Ishikawa (cell line): ENCODE data around the gene KCNQ1.
A peak's percentile ranks its signal among the peaks of the same experiment; 100 is the strongest.

Experiments used
- CEBPB ChIP-seq: IDR thresholded peaks from 2 replicates; pipeline ENCODE4 v1.6.1; 2012
- CREB1 ChIP-seq: IDR thresholded peaks from 2 replicates; pipeline ENCODE4 v1.6.1; 2012; ENCODE audit warnings: low read depth
- EGR1 ChIP-seq: IDR thresholded peaks from 2 replicates; pipeline ENCODE4 v1.6.1; 2012
- EP300 ChIP-seq: IDR thresholded peaks from 2 replicates; pipeline ENCODE4 v1.6.1; 2012; ENCODE audit warnings: borderline replicate concordance
- FOXM1 ChIP-seq: IDR thresholded peaks from 2 replicates; pipeline ENCODE4 v1.6.1; 2012; ENCODE audit warnings: low read depth, borderline replicate concordance
- MAX ChIP-seq: IDR thresholded peaks from 2 replicates; pipeline ENCODE4 v1.6.1; 2012
- NFIC ChIP-seq: IDR thresholded peaks from 2 replicates; pipeline ENCODE4 v1.6.1; 2012
- RAD21 ChIP-seq: IDR thresholded peaks from 2 replicates; pipeline ENCODE4 v1.6.1; 2012; ENCODE audit warnings: low read depth
- REST ChIP-seq: IDR thresholded peaks from 2 replicates; pipeline ENCODE4 v1.6.1; 2012; ENCODE audit warnings: low read depth, mild to moderate bottlenecking
- TAF1 ChIP-seq: IDR thresholded peaks from 2 replicates; pipeline ENCODE4 v1.6.1; 2012; ENCODE audit warnings: low read depth, mild to moderate bottlenecking
- TCF12 ChIP-seq: IDR thresholded peaks from 2 replicates; pipeline ENCODE4 v1.6.1; 2012; ENCODE audit warnings: low read depth
- TEAD4 ChIP-seq: IDR thresholded peaks from 2 replicates; pipeline ENCODE4 v1.6.1; 2012
- USF1 ChIP-seq: IDR thresholded peaks from 2 replicates; pipeline ENCODE4 v1.6.1; 2012
- YY1 ChIP-seq: IDR thresholded peaks from 2 replicates; pipeline ENCODE4 v1.6.1; 2012; ENCODE audit warnings: low read depth
- ZBTB7A ChIP-seq: IDR thresholded peaks from 2 replicates; pipeline ENCODE4 v1.6.1; 2012; ENCODE audit warnings: low read depth

KCNQ1 gene

GRCh38 chr11:2888266-2888968, 443.6 kb downstream of the KCNQ1 start:
- no peak for TF ChIP-seq TAF1
- TF ChIP-seq CREB1, result no peak
- no peak for TF ChIP-seq REST
- TF ChIP-seq RAD21, result peak; percentile 99
- peak; percentile 31; the same call in 1 of the 2 replicates for TF ChIP-seq TEAD4
- TF ChIP-seq NFIC, result no peak
- TF ChIP-seq MAX, result 0 out of 2 replicates have a peak, but pooled peaks have one; percentile 16
- TF ChIP-seq EP300, result no peak
- no peak for TF ChIP-seq YY1
- TF ChIP-seq TCF12, result no peak
- no peak for TF ChIP-seq USF1
- TF ChIP-seq FOXM1, result no peak
- TF ChIP-seq CEBPB, result no peak
- no peak for TF ChIP-seq EGR1
- no peak for TF ChIP-seq ZBTB7A

- no peak for TF ChIP-seq FOXM1
- TF ChIP-seq YY1, result no peak
- TF ChIP-seq USF1, result no peak
- TF ChIP-seq TCF12, result no peak
Measured at GRCh38 chr11:2889362-2890273, 444.8 kb downstream of the KCNQ1 start.

GRCh38 chr11:2890466-2891294, 445.9 kb downstream of the KCNQ1 start:
- TF ChIP-seq REST, result no peak
- TF ChIP-seq ZBTB7A, result peak; percentile 98
- no peak for TF ChIP-seq CEBPB
- peak; percentile 72 for TF ChIP-seq NFIC
- no peak for TF ChIP-seq EP300
- TF ChIP-seq TCF12, result peak; percentile 73
- peak; percentile 8; the same call in 1 of the 2 replicates for TF ChIP-seq EGR1
- no peak for TF ChIP-seq CREB1
- TF ChIP-seq TAF1, result no peak
- peak; percentile 34; the same call in 1 of the 2 replicates for TF ChIP-seq MAX
- TF ChIP-seq TEAD4, result no peak

- TF ChIP-seq TAF1, result no peak
- no peak for TF ChIP-seq CEBPB
- no peak for TF ChIP-seq NFIC
- TF ChIP-seq TCF12, result 0 out of 2 replicates have a peak, but pooled peaks have one; percentile 10
- TF ChIP-seq MAX, result no peak
- TF ChIP-seq FOXM1, result no peak
- TF ChIP-seq EP300, result no peak
Measured at GRCh38 chr11:2891326-2892214, 446.8 kb downstream of the KCNQ1 start.
